HepG2 (cell line): ENCODE data around the gene MEIOC. TPM values are rescaled to one million over a fixed set of nuclear protein-coding genes. Genes with fewer than 3 reads are reported as not detected.

Experiments used
- AFF4 ChIP-seq: sonication (generic); formaldehyde crosslinking; IDR thresholded peaks from 2 replicates; pipeline ENCODE4 v1.4.0; 2020; ENCODE audit warnings: missing genetic modification reagents
- ATF7-NPFF ChIP-seq: sonication (generic); formaldehyde crosslinking; IDR thresholded peaks from 2 replicates; pipeline ENCODE4 v1.8.1; 2023; ENCODE audit warnings: mild to moderate bottlenecking, low read depth, missing genetic modification reagents, moderate library complexity
- EED ChIP-seq: sonication (generic); formaldehyde crosslinking; IDR thresholded peaks from 2 replicates; pipeline ENCODE4 v1.5.0; 2020; ENCODE audit warnings: mild to moderate bottlenecking, missing genetic modification reagents
- ELF4 ChIP-seq: sonication (generic); formaldehyde crosslinking; IDR thresholded peaks from 2 replicates; pipeline ENCODE4 v1.5.0; 2020; ENCODE audit warnings: missing genetic modification reagents, mild to moderate bottlenecking, moderate library complexity, borderline replicate concordance
- KMT2A ChIP-seq: sonication (generic); formaldehyde crosslinking; IDR thresholded peaks from 2 replicates; pipeline ENCODE4 v1.4.0; 2020; ENCODE audit warnings: missing genetic modification reagents
- NFIB ChIP-seq: sonication (generic); formaldehyde crosslinking; IDR thresholded peaks from 2 replicates; pipeline ENCODE4 v1.9.0; 2021; ENCODE audit warnings: missing genetic modification reagents, mild to moderate bottlenecking, borderline replicate concordance
- PAWR ChIP-seq: sonication (generic); formaldehyde crosslinking; IDR thresholded peaks from 2 replicates; pipeline ENCODE4 v1.4.0; 2020; ENCODE audit warnings: missing genetic modification reagents, mild to moderate bottlenecking, borderline replicate concordance
- PAXIP1 ChIP-seq: sonication (generic); formaldehyde crosslinking; conservative IDR thresholded peaks from 2 replicates; pipeline ENCODE4 v1.4.0; 2020; ENCODE audit warnings: mild to moderate bottlenecking, missing genetic modification reagents, moderate library complexity
- RARA ChIP-seq: IDR thresholded peaks from 2 replicates; pipeline ENCODE4 v1.6.1; 2016; ENCODE audit warnings: missing genetic modification reagents, missing compliant biosample characterization
- TRIM24 ChIP-seq: sonication (generic); formaldehyde crosslinking; IDR thresholded peaks from 2 replicates; pipeline ENCODE4 v1.8.0; 2022; ENCODE audit warnings: mild to moderate bottlenecking, missing genetic modification reagents
- USF2 ChIP-seq, 2 experiments: sonication (generic) in 1 of 2; formaldehyde crosslinking in 1 of 2; IDR thresholded peaks; 2 replicates each; pipeline versions ENCODE4 v1.5.1 to v1.6.1; 2011 to 2020; ENCODE audit warnings: borderline replicate concordance in 1 of 2, low read depth in 1 of 2, low read length in 1 of 2, mild to moderate bottlenecking in 1 of 2, missing genetic modification reagents in 1 of 2, moderate library complexity in 1 of 2
- ZFP62 ChIP-seq: sonication (generic); formaldehyde crosslinking; IDR thresholded peaks from 2 replicates; pipeline ENCODE4 v1.4.0; 2020; ENCODE audit warnings: missing genetic modification reagents
- ZFP90 ChIP-seq: sonication (generic); formaldehyde crosslinking; IDR thresholded peaks from 2 replicates; pipeline ENCODE4 v1.8.0; 2022; ENCODE audit warnings: missing genetic modification reagents, mild to moderate bottlenecking, inconsistent platforms, borderline replicate concordance
- ZNF232 ChIP-seq: sonication (generic); formaldehyde crosslinking; IDR thresholded peaks from 2 replicates; pipeline ENCODE4 v1.4.0; 2020; ENCODE audit warnings: missing genetic modification reagents, borderline replicate concordance
- ZNF260 ChIP-seq: sonication (generic); formaldehyde crosslinking; IDR thresholded peaks from 2 replicates; pipeline ENCODE4 v1.4.0; 2020; ENCODE audit warnings: missing genetic modification reagents, low read depth, mild to moderate bottlenecking, borderline replicate concordance
- ZNF264 ChIP-seq: sonication (generic); formaldehyde crosslinking; IDR thresholded peaks from 2 replicates; pipeline ENCODE4 v1.4.0; 2020; ENCODE audit warnings: missing genetic modification reagents
- ZNF333 ChIP-seq: sonication (generic); formaldehyde crosslinking; IDR thresholded peaks from 2 replicates; pipeline ENCODE4 v1.4.0; 2020; ENCODE audit warnings: mild to moderate bottlenecking, missing genetic modification reagents, borderline replicate concordance
- ZNF773 ChIP-seq: sonication (generic); formaldehyde crosslinking; IDR thresholded peaks from 2 replicates; pipeline ENCODE4 v1.4.0; 2020; ENCODE audit warnings: missing genetic modification reagents, borderline replicate concordance
- ZSCAN25 ChIP-seq: sonication (generic); formaldehyde crosslinking; IDR thresholded peaks from 2 replicates; pipeline ENCODE4 v1.8.0; 2022; ENCODE audit warnings: mild to moderate bottlenecking, missing genetic modification reagents
- polyA plus RNA-seq, 8 experiments: library from polyadenylated mRNA; depleted of rRNA in 3 of 8; stranded (reverse) in 7 of 8; unstranded in 1 of 8; fragments of >200 nt; fragmentation: Illumina TruSeq in 4 of 8; extraction: Trizol in 4 of 8; gene quantifications; 2 replicates each; pipeline versions ENCODE4 v1.2.1 to v1.2.3, GENCODE V29; 2011 to 2016; ENCODE audit warnings: low read depth in 4 of 8, missing spikeins in 1 of 8, mixed read lengths in 1 of 8; ENCODE audit not compliant: insufficient read depth in 1 of 8
- total RNA-seq, 5 experiments: library from RNA; depleted of rRNA; stranded (reverse); fragments of >200 nt; fragmentation: Illumina TruSeq; extraction: Trizol; gene quantifications; 2 replicates each; pipeline ENCODE4 v1.2.3, GENCODE V29; 2016; ENCODE audit warnings: low read depth in 1 of 5

The MEIOC gene
- total and polyA plus RNA-seq, 2 of the 13 experiments (the other 11 are each of a cell fraction or from before 2014, with no cell fraction given) = 0.04 to 0.15 TPM

- no peak for TF ChIP-seq USF2 (IDR thresholded peaks at IDR 0.05; ENCODE audit: low read depth, low read length)
- TF ChIP-seq USF2 (CRISPR knock-in tag; IDR thresholded peaks at IDR 0.05; ENCODE audit: borderline replicate concordance) = no peak
- TF ChIP-seq RARA (CRISPR knock-in tag) = peak; percentile 30; the same call in 1 of the 2 replicates
- TF ChIP-seq ZNF232 (CRISPR knock-in tag) = peak; percentile 65; the same call in 1 of the 2 replicates
- TF ChIP-seq ZFP90 (CRISPR knock-in tag) = peak; percentile 55; the same call in 1 of the 2 replicates
- no peak for TF ChIP-seq ZNF773 (CRISPR knock-in tag)
- no peak for TF ChIP-seq ZFP62 (CRISPR knock-in tag)
- peak; percentile 97 for TF ChIP-seq ZNF333 (CRISPR knock-in tag)
- no peak; the same call in 1 of the 2 replicates for TF ChIP-seq ZSCAN25
- TF ChIP-seq ZNF264 (CRISPR knock-in tag) = no peak
- TF ChIP-seq TRIM24 (CRISPR knock-in tag) = no peak
- peak; percentile 93 for TF ChIP-seq KMT2A (CRISPR knock-in tag)
- no peak for TF ChIP-seq PAWR (CRISPR knock-in tag)
- peak; percentile 96 for TF ChIP-seq ATF7-NPFF (CRISPR knock-in tag)
- no peak for TF ChIP-seq ZNF260 (CRISPR knock-in tag)
- no peak for TF ChIP-seq EED (CRISPR knock-in tag)
- TF ChIP-seq PAXIP1 = peak; percentile 61
- no peak for TF ChIP-seq NFIB (CRISPR knock-in tag)
- TF ChIP-seq ELF4 (CRISPR knock-in tag) = peak; percentile 66; the same call in 1 of the 2 replicates
- TF ChIP-seq AFF4 (CRISPR knock-in tag) = no peak
Measured at GRCh38 chr17:44708401-44709263, 52.4 kb downstream of the MEIOC start, which contains the start of gene DBF4B (continued).
